Effector CD4-positive, alpha-beta T cell (primary cell): ENCODE results near the gene PGAP3.

ENCODE experiments used
- DNase-seq: peaks from one replicate; pipeline ENCODE4 v3.0.0-alpha.2; 2020

The PGAP3 gene

GRCh38 chr17:39671651-39672521, 16.0 kb downstream of the PGAP3 start:
- no peak for DNase-seq

- no peak for DNase-seq
These were observed 17.1 kb downstream of the PGAP3 start for GRCh38 chr17:39670746-39671145.

- DNase-seq: no peak
These were observed 17.7 kb downstream of the PGAP3 start for GRCh38 chr17:39669897-39670735.

- peak; percentile 61 for DNase-seq
These were observed 19.6 kb downstream of the PGAP3 start, which contains the start of gene PNMT for GRCh38 chr17:39667945-39668924. Gene PNMT, plus strand, starts transcription at chr17:39668453. Its CDS starts 23 bp downstream, at chr17:39668476.

GRCh38 chr17:39667262-39667944, 20.5 kb downstream of the PGAP3 start:
- no peak for DNase-seq

- DNase-seq: no peak
These were observed 21.1 kb downstream of the PGAP3 start for GRCh38 chr17:39666601-39667261.

- DNase-seq: no peak
These were observed 21.6 kb downstream of the PGAP3 start for GRCh38 chr17:39666231-39666600.

- DNase-seq: no peak
These were observed 22.1 kb downstream of the PGAP3 start for GRCh38 chr17:39665642-39666224.

- DNase-seq: no peak
These were observed 23.0 kb downstream of the PGAP3 start, which contains the start of gene TCAP for GRCh38 chr17:39664581-39665561. Gene TCAP, plus strand, starts transcription at chr17:39665349. Its CDS starts 11 bp downstream, at chr17:39665360.

GRCh38 chr17:39663688-39664580, 23.9 kb downstream of the PGAP3 start:
- DNase-seq: no peak

GRCh38 chr17:39663340-39663687, 24.5 kb downstream of the PGAP3 start:
- no peak for DNase-seq

GRCh38 chr17:39662551-39663339, 25.1 kb downstream of the PGAP3 start:
- no peak for DNase-seq

GRCh38 chr17:39661744-39662541, 25.9 kb downstream of the PGAP3 start:
- no peak for DNase-seq

GRCh38 chr17:39660397-39661385, 27.2 kb downstream of the PGAP3 start:
- DNase-seq: no peak

GRCh38 chr17:39660011-39660360, 27.9 kb downstream of the PGAP3 start:
- DNase-seq: no peak
